GM21529 (cell line): ENCODE measurements around the gene ARFGEF3.

Experiments
- ATAC-seq: cut with Tn5 transposase; IDR thresholded peaks from one replicate; pipeline ENCODE4 v1.9.1; 2021; ENCODE audit not compliant: unreplicated experiment

The ARFGEF3 gene

GRCh38 chr6:138297761-138298298 is 136.1 kb downstream of the ARFGEF3 start:
- ATAC-seq: no peak

GRCh38 chr6:138300469-138300868 is 138.7 kb downstream of the ARFGEF3 start:
- no peak for ATAC-seq

- no peak for ATAC-seq
These were observed 140.8 kb downstream of the ARFGEF3 start for GRCh38 chr6:138302554-138302953.

- ATAC-seq: no peak
These were observed 145.6 kb downstream of the ARFGEF3 start for GRCh38 chr6:138307352-138307751.

- ATAC-seq: no peak
These were observed 146.3 kb downstream of the ARFGEF3 start for GRCh38 chr6:138307816-138308730.

GRCh38 chr6:138308731-138309110 is 147.0 kb downstream of the ARFGEF3 start:
- no peak for ATAC-seq

- no peak for ATAC-seq
These were observed 148.0 kb downstream of the ARFGEF3 start for GRCh38 chr6:138309695-138310094.

- no peak for ATAC-seq
These were observed 148.6 kb downstream of the ARFGEF3 start for GRCh38 chr6:138310294-138310693.

- no peak for ATAC-seq
These were observed 149.1 kb downstream of the ARFGEF3 start for GRCh38 chr6:138310821-138311220.

GRCh38 chr6:138311268-138311667 is 149.5 kb downstream of the ARFGEF3 start:
- no peak for ATAC-seq

- ATAC-seq: no peak
These were observed 157.1 kb downstream of the ARFGEF3 start for GRCh38 chr6:138318741-138319375.

GRCh38 chr6:138321934-138322333 is 160.2 kb downstream of the ARFGEF3 start:
- ATAC-seq: no peak

GRCh38 chr6:138323821-138324220 is 162.1 kb downstream of the ARFGEF3 start:
- ATAC-seq: no peak

GRCh38 chr6:138328210-138328609 is 166.5 kb downstream of the ARFGEF3 start:
- no peak for ATAC-seq

GRCh38 chr6:138330763-138331162 is 169.0 kb downstream of the ARFGEF3 start:
- ATAC-seq: no peak

- ATAC-seq: no peak
These were observed 169.7 kb downstream of the ARFGEF3 start for GRCh38 chr6:138331444-138331843.

- no peak for ATAC-seq
These were observed 170.2 kb downstream of the ARFGEF3 start for GRCh38 chr6:138331984-138332383.

- ATAC-seq: no peak
These were observed 172.3 kb downstream of the ARFGEF3 start for GRCh38 chr6:138334000-138334399.

GRCh38 chr6:138334963-138335362 is 173.2 kb downstream of the ARFGEF3 start:
- ATAC-seq: no peak

- no peak for ATAC-seq
These were observed 174.5 kb downstream of the ARFGEF3 start for GRCh38 chr6:138336221-138336620.

- no peak for ATAC-seq
These were observed 175.3 kb downstream of the ARFGEF3 start for GRCh38 chr6:138337076-138337475.

GRCh38 chr6:138339024-138339423 is 177.3 kb downstream of the ARFGEF3 start:
- no peak for ATAC-seq
